ENCODE results near the gene RAD51B.

Gene RAD51B

DNA sequence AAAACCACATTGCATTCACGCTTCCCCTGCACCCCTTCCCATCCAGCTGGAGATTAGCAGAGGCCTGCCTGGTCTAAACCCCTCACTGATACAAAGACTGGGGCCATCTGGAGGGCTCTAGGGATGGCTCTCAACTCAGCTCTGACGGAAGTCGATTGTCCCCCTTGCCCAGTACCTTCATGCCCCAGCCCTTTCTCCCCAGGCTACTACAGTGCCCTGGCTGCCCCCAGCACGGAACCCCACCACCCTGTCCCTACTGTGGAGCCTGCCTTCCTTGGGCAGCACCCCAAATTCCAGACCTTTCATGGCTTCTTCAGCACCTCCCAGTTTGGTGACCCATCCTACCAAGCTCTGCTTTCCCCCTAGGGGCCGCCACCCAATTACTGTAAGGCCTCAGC lies 947.7 kb downstream of the RAD51B start:
- no peak for DNase-seq (ENCODE audit: low read depth in 2 of 2)

DNA sequence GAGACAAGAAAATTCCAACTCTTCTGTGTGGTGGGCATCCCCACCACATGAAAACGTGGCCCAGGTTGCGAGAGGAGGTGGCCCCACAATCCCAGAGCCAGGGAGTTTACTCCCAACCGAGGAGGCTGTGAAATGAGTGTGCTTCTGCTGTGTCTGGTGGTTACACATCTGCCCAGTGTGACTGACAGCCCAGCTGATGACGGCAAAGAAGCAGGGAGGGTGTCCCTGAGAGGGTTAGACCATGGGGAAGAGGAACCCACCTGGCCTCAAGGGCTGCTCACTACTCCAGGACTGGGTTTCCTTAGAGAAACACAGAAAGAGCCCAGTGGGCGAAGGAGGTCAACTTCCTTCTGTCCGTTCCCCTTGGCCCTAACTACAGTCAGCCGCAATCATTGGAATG lies 948.7 kb downstream of the RAD51B start:
- no peak for DNase-seq (ENCODE audit: low read depth in 2 of 2)

DNA sequence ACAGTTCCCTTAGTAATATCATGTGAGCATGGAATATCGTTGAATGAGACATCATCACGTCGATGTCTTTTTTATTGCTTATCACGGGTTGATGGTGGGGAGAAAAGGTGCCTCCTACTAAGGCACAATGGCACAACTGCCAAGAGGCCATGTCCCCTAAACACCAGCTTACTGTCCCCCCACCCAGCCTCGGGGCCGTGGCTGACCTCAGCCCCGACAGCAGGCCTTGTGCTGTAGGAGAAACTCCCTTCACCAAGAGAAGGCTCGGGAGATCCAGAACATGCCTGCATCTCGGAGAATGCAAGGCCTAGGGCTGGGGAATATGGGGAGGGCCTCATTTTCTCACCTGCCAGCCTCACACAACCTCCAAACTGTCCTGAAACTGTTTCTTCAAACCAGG lies 950.5 kb downstream of the RAD51B start:
- DNase-seq (ENCODE audit: low read depth in 2 of 2), result no peak

DNA sequence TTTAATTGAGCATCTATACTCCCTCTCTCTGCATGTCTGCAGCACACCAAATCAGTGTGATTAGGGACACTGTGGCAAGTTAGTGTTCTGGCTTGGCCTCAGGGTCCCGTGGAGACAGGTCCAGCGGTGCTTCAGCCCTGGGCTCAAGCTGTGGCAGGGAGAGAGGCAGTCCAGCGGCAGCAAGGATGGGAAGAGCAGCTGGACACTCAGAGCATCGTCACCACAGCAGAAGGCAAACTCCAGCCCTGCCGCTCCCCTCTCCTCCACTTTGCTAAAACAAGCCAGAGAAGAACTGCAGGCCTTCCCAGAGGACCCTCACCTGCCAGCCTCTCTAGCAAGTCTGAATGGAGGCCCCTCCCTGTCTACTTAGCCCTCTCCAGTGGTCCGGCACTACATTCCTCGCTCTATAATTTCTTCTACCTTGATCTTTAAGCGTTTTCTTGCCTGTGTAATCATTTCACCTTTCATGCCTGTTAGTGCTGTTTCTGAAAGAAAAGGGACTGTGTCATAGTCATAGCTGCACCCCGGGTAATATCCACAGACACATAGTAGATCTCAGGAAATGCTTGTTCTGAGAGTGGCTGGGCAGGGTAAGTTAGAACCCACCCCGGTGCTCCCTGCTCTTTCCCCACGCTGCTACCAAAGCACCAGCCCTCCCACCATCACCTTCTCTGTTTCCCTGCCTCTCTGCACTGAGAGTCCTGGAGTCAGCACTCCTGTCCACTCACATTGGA lies 951.1 kb downstream of the RAD51B start:
- no peak for DNase-seq (ENCODE audit: low read depth in 2 of 2)

DNA sequence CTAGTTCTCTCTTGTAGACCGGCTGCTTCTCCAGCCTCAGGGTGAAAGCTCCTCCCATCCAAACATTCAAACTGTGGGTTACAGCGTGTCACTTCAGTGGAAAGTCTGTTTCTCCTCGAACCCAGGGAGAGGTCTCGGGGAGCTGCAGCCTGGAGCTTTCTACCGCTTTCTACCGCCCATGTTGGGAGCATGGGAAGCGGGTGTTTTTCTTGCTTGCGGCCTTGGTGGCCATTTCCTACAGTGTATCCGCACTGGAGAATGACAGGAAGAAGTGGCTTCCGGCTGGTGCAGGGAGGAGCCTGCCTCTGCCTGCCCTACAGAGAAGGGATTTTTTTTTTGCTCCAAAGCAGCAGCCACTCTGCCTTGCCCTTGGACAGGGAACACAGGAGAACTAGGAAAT lies 952.1 kb downstream of the RAD51B start:
- DNase-seq (ENCODE audit: low read depth in 2 of 2), result no peak

DNA sequence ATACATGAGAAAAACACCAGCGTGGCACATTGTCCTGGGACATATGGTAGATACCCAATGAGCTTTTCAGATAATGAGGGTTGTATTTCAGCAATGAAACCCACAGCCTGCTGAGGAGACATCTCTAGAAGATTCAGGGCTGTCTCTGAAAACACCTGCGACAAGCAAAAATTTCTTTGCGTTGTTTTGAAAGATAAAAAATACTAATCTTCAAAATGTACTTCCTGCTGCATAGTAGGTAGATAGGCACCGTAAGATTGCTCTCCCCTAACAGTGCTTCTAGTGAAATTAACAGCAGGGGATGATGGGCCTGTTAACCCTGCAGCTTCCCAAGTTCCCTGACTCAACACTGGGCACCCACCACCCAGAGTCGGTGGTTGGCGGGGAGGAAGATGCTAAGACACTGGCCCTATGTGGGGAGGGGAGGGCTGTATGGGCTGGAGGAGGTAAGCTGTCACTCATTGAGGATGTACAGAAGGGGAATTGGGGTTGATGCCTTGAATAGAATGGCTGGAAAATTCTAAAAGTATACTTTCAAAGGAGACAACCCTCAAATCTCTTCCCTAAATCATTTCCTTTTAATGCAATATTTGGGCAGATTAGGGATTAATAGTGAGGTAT lies 953.3 kb downstream of the RAD51B start:
- DNase-seq (ENCODE audit: low read depth in 2 of 2), result no peak

DNA sequence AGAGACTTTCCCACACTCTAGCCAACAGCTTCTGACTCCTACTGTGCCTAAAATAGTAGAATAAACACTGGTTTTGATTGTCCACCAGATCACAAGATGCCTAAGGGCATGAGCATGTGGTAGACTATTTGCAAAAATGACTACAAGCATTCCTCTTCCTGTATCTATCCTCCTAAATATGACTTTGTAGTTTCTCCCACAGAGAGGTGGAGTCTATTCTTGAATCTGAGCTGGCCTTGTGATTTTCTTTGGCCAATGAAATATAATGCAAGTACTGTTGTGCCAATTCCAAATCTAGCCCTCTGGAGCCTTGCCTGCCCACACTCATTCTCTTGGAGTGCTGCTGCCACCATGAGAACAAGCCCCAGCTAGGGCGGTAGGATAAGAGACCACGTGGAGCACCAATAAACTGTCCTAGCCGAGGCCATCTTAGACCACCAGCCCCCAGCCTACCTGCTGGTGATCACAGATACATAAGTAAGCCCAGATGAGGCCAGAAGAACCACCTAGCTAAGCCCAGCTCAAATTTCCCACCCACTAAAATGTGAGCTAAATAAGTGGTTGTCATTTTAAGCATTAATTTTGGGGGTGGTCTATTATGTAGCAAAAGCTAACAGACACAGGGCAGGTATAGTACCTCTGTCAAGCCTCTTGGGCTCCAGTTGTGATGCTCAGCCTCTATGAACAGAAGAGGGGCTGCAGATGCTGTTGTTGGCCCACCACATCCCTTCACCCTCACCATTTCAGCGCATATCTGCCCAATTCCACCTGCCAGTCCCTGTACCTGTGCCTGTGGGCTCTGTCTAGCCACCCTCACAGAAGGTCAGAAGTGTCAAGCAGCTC lies 955.4 kb downstream of the RAD51B start:
- no peak for DNase-seq (ENCODE audit: low read depth in 2 of 2)

GRCh38 chr14:68775614-68776126 lies 956.1 kb downstream of the RAD51B start:
- DNase-seq (ENCODE audit: low read depth in 2 of 2), result no peak

- DNase-seq (ENCODE audit: low read depth in 2 of 2), result no peak
Measured at GRCh38 chr14:68777644-68778043, 958.1 kb downstream of the RAD51B start.
